Stimulated activated CD8-positive, alpha-beta memory T cell treated with anti-CD3 and anti-CD28 coated beads, Interleukin-4, amount 100 ng/mL, for 24 hours (primary cell): Measurements from ENCODE around the gene CEP120.

Experiments
- DNase-seq: peaks from one replicate; pipeline ENCODE4 v3.0.0-alpha.2; 2020; ENCODE audit warnings: low read depth

The CEP120 gene

GRCh38 chr5:123299136-123299535, 124.1 kb downstream of the CEP120 start:
- DNase-seq = no peak

- no peak for DNase-seq
Observed at GRCh38 chr5:123298335-123299030, 124.7 kb downstream of the CEP120 start.

- DNase-seq = no peak
Observed at GRCh38 chr5:123297866-123298265, 125.3 kb downstream of the CEP120 start.

- DNase-seq = no peak
Observed at GRCh38 chr5:123297198-123297831, 125.9 kb downstream of the CEP120 start.
